ENCODE measurements around the gene CORO2A.

The CORO2A gene

GRCh38 chr9:98189412-98189811 lies 3.0 kb downstream of the CORO2A start:
- H3K4me1 ChIP-seq (ENCODE audit: control insufficient read depth, insufficient read depth, low read length) = peaks cover 10% of the 10 kb centered on the region

GRCh38 chr9:98187926-98188325 lies 4.5 kb downstream of the CORO2A start:
- Histone ChIP-seq H3K27me3 (ENCODE audit: control insufficient read depth, insufficient read depth, low read length) (no peaks in the 10 kb centered on the region), H3K4me2 (ENCODE audit: low read length) (no peak overlapping the region), H3K4me1 (ENCODE audit: control insufficient read depth, insufficient read depth, low read length) (peaks cover 5% of the 10 kb centered on the region), H3K4me3 (ENCODE audit: low read length) (no peak overlapping the region), H3K9ac (ENCODE audit: low read depth, low read length) (no peak overlapping the region), H3K9me3 (replicated peaks; ENCODE audit: low read length) (no peaks in the 10 kb centered on the region), H3K36me3 (ENCODE audit: insufficient read depth, low read length) (no peaks in the 10 kb centered on the region)

More at GRCh38 chr9:98189412-98189811, 3.0 kb downstream of the CORO2A start:
- Histone ChIP-seq H3K36me3 (ENCODE audit: insufficient read depth, low read length) (no peaks in the 10 kb centered on the region), H3K9me3 (replicated peaks; ENCODE audit: low read length) (no peaks in the 10 kb centered on the region), H3K4me2 (ENCODE audit: low read length) (no peak overlapping the region), H3K27me3 (ENCODE audit: control insufficient read depth, insufficient read depth, low read length) (no peaks in the 10 kb centered on the region), H3K9ac (ENCODE audit: low read depth, low read length) (no peak overlapping the region), H3K4me3 (ENCODE audit: low read length) (no peak overlapping the region)

DNA sequence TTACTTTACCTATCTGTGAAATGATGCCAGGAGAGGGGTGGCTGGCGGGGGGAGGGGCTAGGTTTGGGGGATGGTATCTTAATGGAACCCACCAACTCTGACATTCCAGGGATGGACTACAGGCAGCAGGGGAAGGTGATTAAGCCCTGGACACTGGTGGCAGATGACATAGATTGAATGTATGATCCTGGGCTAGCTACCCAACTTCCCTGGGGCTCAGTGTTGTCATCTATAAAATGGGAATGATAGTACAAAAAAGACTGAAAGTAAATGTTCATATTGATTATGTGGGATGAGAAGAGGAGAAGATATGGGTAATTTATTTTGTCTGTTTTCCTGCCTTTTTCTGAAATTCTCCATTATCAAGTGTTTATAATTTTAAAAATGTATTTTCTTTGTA lies 6.2 kb downstream of the CORO2A start:
- no peak overlapping the region for H3K9ac ChIP-seq (ENCODE audit: low read depth, low read length)
- no peaks in the 10 kb centered on the region for H3K4me1 ChIP-seq (ENCODE audit: control insufficient read depth, insufficient read depth, low read length)
- no peaks in the 10 kb centered on the region for H3K9me3 ChIP-seq (replicated peaks; ENCODE audit: low read length)
- no peaks in the 10 kb centered on the region for H3K27me3 ChIP-seq (ENCODE audit: control insufficient read depth, insufficient read depth, low read length)
- no peak overlapping the region for H3K4me3 ChIP-seq (ENCODE audit: low read length)
- no peaks in the 10 kb centered on the region for H3K36me3 ChIP-seq (ENCODE audit: insufficient read depth, low read length)
- no peak overlapping the region for H3K4me2 ChIP-seq (ENCODE audit: low read length)

- H3K9me3 ChIP-seq (replicated peaks; ENCODE audit: low read length) = no peaks in the 10 kb centered on the region
- no peaks in the 10 kb centered on the region for H3K4me1 ChIP-seq (ENCODE audit: control insufficient read depth, insufficient read depth, low read length)
- no peak overlapping the region for H3K9ac ChIP-seq (ENCODE audit: low read depth, low read length)
- H3K4me2 ChIP-seq (ENCODE audit: low read length) = no peak overlapping the region
- no peak overlapping the region for H3K4me3 ChIP-seq (ENCODE audit: low read length)
- H3K27me3 ChIP-seq (ENCODE audit: control insufficient read depth, insufficient read depth, low read length) = no peaks in the 10 kb centered on the region
- H3K36me3 ChIP-seq (ENCODE audit: insufficient read depth, low read length) = no peaks in the 10 kb centered on the region
Observed at GRCh38 chr9:98185611-98186171, 6.7 kb downstream of the CORO2A start.

DNA sequence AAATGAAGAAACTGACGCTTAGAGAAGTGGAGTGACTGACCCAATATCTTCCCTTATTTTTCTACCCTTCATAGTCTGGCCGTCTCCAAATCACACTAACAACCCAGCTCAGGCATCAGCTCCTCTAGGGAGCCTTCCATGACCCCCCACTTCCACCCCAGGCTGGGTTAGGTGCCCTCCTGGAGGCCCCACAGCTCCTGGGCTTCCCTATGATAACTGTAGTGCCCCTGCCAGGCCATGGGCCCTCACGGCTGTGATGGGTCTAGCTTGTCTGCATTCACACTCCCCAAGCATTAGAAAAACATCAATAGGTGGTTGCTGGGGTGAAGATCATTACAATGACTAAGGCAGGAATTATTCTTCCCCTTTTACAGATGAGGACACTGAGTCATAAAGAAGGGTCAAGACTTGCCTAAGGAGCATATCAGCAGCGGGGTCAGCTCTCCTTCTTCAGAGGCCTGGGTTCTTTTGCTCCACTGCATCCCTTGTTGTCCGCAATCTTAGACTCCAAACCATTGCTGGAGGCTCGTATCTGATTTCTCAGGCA lies 7.3 kb downstream of the CORO2A start:
- Histone ChIP-seq H3K4me2 (ENCODE audit: low read length) (no peak overlapping the region), H3K27me3 (ENCODE audit: control insufficient read depth, insufficient read depth, low read length) (no peaks in the 10 kb centered on the region), H3K4me1 (ENCODE audit: control insufficient read depth, insufficient read depth, low read length) (no peaks in the 10 kb centered on the region), H3K4me3 (ENCODE audit: low read length) (no peak overlapping the region), H3K9ac (ENCODE audit: low read depth, low read length) (no peak overlapping the region), H3K36me3 (ENCODE audit: insufficient read depth, low read length) (no peaks in the 10 kb centered on the region), H3K9me3 (replicated peaks; ENCODE audit: low read length) (no peaks in the 10 kb centered on the region)

- Histone ChIP-seq H3K36me3 (ENCODE audit: insufficient read depth, low read length) (no peaks in the 10 kb centered on the region), H3K27me3 (ENCODE audit: control insufficient read depth, insufficient read depth, low read length) (no peaks in the 10 kb centered on the region), H3K4me2 (ENCODE audit: low read length) (no peak overlapping the region), H3K4me1 (ENCODE audit: control insufficient read depth, insufficient read depth, low read length) (no peaks in the 10 kb centered on the region), H3K9ac (ENCODE audit: low read depth, low read length) (no peak overlapping the region), H3K9me3 (replicated peaks; ENCODE audit: low read length) (no peaks in the 10 kb centered on the region), H3K4me3 (ENCODE audit: low read length) (no peak overlapping the region)
Observed at GRCh38 chr9:98184326-98184725, 8.1 kb downstream of the CORO2A start.

DNA sequence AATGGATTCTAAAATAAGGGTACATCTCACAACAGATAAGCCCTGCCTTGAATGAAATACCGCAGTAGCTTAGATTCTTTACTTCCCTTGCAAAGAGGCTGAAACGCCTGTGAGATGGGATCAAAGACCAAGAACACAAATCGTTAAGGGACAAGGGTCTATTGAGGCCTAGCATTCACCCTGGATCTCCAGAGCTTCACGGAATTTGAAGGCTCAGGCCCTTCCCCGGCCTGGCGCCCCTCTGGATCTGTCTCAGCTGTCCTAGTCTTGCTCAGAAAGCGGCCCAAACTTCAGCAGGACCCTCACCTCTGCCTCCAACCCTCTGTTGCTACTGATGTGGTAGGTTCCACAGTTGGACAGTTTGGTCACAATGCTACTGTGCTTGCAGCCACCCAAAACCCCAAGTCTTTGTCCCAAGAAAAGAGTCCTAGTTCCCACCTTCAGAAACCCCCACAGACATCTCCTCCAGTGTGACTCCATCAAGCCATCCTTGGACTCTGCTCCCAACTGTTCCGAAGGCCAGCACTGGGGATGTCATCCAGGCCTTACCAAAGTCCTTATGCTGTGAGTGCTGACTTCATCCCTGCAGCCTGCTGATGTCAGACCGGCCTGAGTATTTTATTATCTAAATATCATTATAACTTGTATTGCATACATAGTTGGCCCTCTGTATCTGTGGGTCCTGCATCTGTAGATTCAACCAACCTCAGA lies 9.4 kb downstream of the CORO2A start:
- Histone ChIP-seq H3K4me1 (ENCODE audit: control insufficient read depth, insufficient read depth, low read length) (no peaks in the 10 kb centered on the region), H3K4me3 (ENCODE audit: low read length) (no peak overlapping the region)

GRCh38 chr9:98182069-98182820 lies 10.2 kb downstream of the CORO2A start:
- Histone ChIP-seq H3K4me1 (ENCODE audit: control insufficient read depth, insufficient read depth, low read length) (no peaks in the 10 kb centered on the region), H3K4me3 (ENCODE audit: low read length) (no peak overlapping the region), H3K36me3 (ENCODE audit: insufficient read depth, low read length) (no peaks in the 10 kb centered on the region), H3K9me3 (replicated peaks; ENCODE audit: low read length) (no peaks in the 10 kb centered on the region), H3K4me2 (ENCODE audit: low read length) (no peak overlapping the region), H3K9ac (ENCODE audit: low read depth, low read length) (no peak overlapping the region), H3K27me3 (ENCODE audit: control insufficient read depth, insufficient read depth, low read length) (no peaks in the 10 kb centered on the region)

More for the DNA sequence above, 9.4 kb downstream of the CORO2A start:
- Histone ChIP-seq H3K36me3 (ENCODE audit: insufficient read depth, low read length) (no peaks in the 10 kb centered on the region), H3K9ac (ENCODE audit: low read depth, low read length) (no peak overlapping the region), H3K27me3 (ENCODE audit: control insufficient read depth, insufficient read depth, low read length) (no peaks in the 10 kb centered on the region), H3K9me3 (replicated peaks; ENCODE audit: low read length) (no peaks in the 10 kb centered on the region), H3K4me2 (ENCODE audit: low read length) (no peak overlapping the region)

GRCh38 chr9:98181746-98182068 lies 10.7 kb downstream of the CORO2A start:
- Histone ChIP-seq H3K4me3 (ENCODE audit: low read length) (no peak overlapping the region), H3K9ac (ENCODE audit: low read depth, low read length) (no peak overlapping the region), H3K9me3 (replicated peaks; ENCODE audit: low read length) (no peaks in the 10 kb centered on the region), H3K27me3 (ENCODE audit: control insufficient read depth, insufficient read depth, low read length) (peaks cover 3% of the 10 kb centered on the region), H3K4me1 (ENCODE audit: control insufficient read depth, insufficient read depth, low read length) (no peaks in the 10 kb centered on the region), H3K36me3 (ENCODE audit: insufficient read depth, low read length) (no peaks in the 10 kb centered on the region), H3K4me2 (ENCODE audit: low read length) (no peak overlapping the region)

DNA sequence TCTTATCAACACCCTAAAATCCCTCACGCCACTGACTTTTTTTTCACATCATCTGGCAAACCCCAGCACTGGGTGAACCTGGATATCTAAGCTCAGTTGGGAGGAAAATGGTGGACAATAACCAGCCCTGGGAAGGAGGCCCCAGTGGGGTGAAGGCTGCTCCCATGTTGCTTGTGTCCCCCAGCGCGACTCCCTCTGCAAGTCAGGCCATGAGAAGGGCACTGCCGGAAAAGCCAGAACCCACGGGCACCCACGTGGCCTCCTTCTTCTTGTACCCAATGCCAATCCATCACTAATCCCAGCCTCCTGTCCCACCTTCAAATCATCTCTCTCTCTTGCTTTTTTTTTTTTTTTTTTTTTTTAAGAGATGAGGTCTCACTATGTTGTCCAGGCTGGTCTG lies 11.4 kb downstream of the CORO2A start:
- peaks cover 7% of the 10 kb centered on the region for H3K27me3 ChIP-seq (ENCODE audit: control insufficient read depth, insufficient read depth, low read length)
- H3K9me3 ChIP-seq (replicated peaks; ENCODE audit: low read length) = no peaks in the 10 kb centered on the region
- H3K36me3 ChIP-seq (ENCODE audit: insufficient read depth, low read length) = no peaks in the 10 kb centered on the region
- H3K4me1 ChIP-seq (ENCODE audit: control insufficient read depth, insufficient read depth, low read length) = no peaks in the 10 kb centered on the region
- no peak overlapping the region for H3K4me2 ChIP-seq (ENCODE audit: low read length)
- no peak overlapping the region for H3K9ac ChIP-seq (ENCODE audit: low read depth, low read length)
- H3K4me3 ChIP-seq (ENCODE audit: low read length) = no peak overlapping the region

DNA sequence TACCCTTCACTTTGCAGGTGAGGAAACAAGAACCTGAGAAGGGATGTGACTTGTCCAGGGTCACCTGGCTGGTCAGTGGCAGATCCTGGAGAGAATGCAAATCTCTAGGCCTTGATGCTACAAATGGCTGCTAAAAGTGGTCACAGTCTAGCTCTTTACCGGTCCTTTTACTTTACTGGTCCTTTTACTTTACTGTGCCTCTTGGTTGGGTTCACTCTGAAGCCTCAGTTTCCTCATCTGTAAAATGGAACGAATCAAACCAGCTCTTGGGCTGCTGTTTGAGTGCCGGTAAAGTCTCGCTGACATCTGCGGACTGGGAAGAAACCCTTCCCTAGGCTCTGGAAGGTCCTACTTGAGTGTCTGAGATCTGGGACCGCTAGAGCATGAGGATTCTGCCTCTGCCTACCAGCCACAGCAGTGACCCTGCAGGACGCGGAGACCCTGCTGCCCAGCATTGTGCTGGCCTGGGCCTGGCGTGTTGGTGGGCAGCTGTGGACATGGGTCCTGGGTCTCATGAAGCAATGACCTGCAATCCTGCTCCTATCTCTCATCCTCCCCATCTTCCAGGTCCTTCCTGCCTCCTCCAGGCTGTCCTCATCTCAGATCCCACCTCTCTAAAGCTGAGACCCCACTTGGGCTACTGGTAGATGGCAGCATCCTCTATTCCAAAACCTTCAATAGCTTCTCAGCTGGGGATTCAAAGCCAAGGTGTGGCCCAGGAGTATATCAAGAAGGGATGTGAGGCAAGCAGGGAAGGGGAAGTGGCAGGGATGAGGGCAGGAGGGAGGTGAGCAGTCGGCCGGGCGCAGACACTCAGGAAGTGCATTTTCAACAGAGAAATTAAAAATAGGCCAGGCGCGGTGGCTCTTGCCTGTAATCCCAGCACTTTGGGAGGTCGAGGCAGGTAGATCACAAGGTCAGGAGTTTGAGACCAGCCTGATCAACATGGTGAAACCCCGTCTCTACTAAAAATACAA lies 13.3 kb downstream of the CORO2A start:
- no peak overlapping the region for H3K9ac ChIP-seq (ENCODE audit: low read depth, low read length)
- no peak overlapping the region for H3K4me2 ChIP-seq (ENCODE audit: low read length)
- H3K36me3 ChIP-seq (ENCODE audit: insufficient read depth, low read length) = no peaks in the 10 kb centered on the region
- no peaks in the 10 kb centered on the region for H3K4me1 ChIP-seq (ENCODE audit: control insufficient read depth, insufficient read depth, low read length)
- H3K27me3 ChIP-seq (ENCODE audit: control insufficient read depth, insufficient read depth, low read length) = peaks cover 7% of the 10 kb centered on the region
- H3K4me3 ChIP-seq (ENCODE audit: low read length) = no peak overlapping the region
- no peaks in the 10 kb centered on the region for H3K9me3 ChIP-seq (replicated peaks; ENCODE audit: low read length)

Data from skeletal muscle satellite cell (primary cell).